ENCODE results near the gene RAD51B. TPM values are rescaled to one million over a fixed set of nuclear protein-coding genes. Genes with fewer than 3 reads are reported as not detected.
"Not testable (repeated sequence)": the region's sequence is repeated elsewhere in the genome, so short reads cannot be mapped to it uniquely, and the experiment has no call there.

RAD51B gene
- total RNA-seq, 1 experiment from 2014 or later, result 13.3 TPM

- Histone ChIP-seq H3K27ac (no peak overlapping the region), H3K4me3 (no peak overlapping the region), H3K36me3 (no peaks in the 10 kb centered on the region), H3K9me3 (replicated peaks) (peaks cover 2% of the 10 kb centered on the region; the same call in 1 of the 2 replicates), H3K27me3 (no peaks in the 10 kb centered on the region), H3K4me1 (no peaks in the 10 kb centered on the region; the same call in 1 of the 2 replicates)
- DNase-seq, result no peak
Observed at GRCh38 chr14:67963960-67964812, 144.6 kb downstream of the RAD51B start.

DNA sequence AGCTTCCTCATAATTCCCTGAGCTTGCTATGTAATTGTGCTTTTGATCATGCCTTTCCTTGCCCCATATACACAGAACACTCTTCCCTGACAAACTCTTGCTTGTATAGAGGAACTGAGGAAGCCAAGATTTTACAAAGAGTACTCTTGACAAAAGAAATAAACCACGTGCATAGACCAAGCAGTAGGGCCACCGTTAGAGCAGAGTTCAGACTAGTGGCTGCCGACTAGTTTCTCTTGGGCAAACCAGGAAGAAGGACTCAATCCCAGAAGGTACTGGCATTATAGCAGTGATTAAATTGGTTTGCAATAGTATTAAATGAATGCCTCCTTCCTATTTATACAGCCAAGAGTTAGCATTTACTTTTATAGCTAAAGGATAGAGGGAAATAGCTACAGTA is 146.1 kb downstream of the RAD51B start:
- Histone ChIP-seq H3K9me3 (replicated peaks) (peaks cover 4% of the 10 kb centered on the region; the same call in 1 of the 2 replicates), H3K27ac (no peak overlapping the region), H3K4me3 (no peak overlapping the region), H3K27me3 (no peaks in the 10 kb centered on the region), H3K4me1 (no peaks in the 10 kb centered on the region; the same call in 1 of the 2 replicates), H3K36me3 (no peaks in the 10 kb centered on the region)
- DNase-seq, result no peak

- Histone ChIP-seq H3K27ac (no peak overlapping the region), H3K27me3 (no peaks in the 10 kb centered on the region), H3K36me3 (no peaks in the 10 kb centered on the region), H3K4me1 (peaks cover 12% of the 10 kb centered on the region), H3K4me3 (no peak overlapping the region), H3K9me3 (replicated peaks) (peaks cover 4% of the 10 kb centered on the region; the same call in 1 of the 2 replicates)
- DNase-seq, result no peak
Observed at GRCh38 chr14:67967206-67967605, 147.6 kb downstream of the RAD51B start.

DNA sequence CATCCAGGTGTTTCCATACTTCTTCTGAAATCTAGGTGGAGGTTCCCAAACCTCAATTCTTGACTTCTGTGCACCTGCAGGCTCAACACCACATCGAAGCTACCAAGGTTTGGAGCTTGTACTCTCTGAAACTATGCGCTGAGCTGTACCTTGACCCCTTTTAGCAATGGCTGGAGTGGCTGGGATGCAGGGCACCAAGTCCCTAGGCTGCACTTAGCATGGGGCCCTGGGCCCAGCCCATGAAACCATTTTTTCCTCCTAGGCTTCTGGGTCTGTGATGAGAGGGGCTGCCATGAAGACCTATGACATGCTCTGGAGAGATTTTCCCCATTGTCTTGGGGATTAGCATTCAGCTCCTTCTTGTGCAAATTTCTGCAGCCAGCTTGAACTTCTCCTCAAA is 148.4 kb downstream of the RAD51B start:
- H3K4me1 ChIP-seq, result peaks cover 20% of the 10 kb centered on the region
- H3K9me3 ChIP-seq (replicated peaks), result not testable (repeated sequence)

GRCh38 chr14:67970923-67971322 is 151.3 kb downstream of the RAD51B start:
- H3K4me1 ChIP-seq, result peaks cover 42% of the 10 kb centered on the region
- H3K36me3 ChIP-seq, result no peaks in the 10 kb centered on the region
- DNase-seq, result no peak
- no peak overlapping the region for H3K27ac ChIP-seq
- 0 out of 2 replicates have a peak, but pooled peaks cover 4% of the 10 kb centered on the region for H3K9me3 ChIP-seq (replicated peaks)
- no peaks in the 10 kb centered on the region for H3K27me3 ChIP-seq
- no peak overlapping the region for H3K4me3 ChIP-seq

More for the DNA sequence above, 148.4 kb downstream of the RAD51B start:
- not testable (repeated sequence) for DNase-seq, H3K27me3 ChIP-seq, H3K36me3 ChIP-seq, H3K27ac ChIP-seq, H3K4me3 ChIP-seq

GRCh38 chr14:67971627-67972625 is 152.3 kb downstream of the RAD51B start:
- H3K36me3 ChIP-seq, result no peaks in the 10 kb centered on the region
- peaks cover 42% of the 10 kb centered on the region for H3K4me1 ChIP-seq
- no peak overlapping the region for H3K4me3 ChIP-seq
- H3K9me3 ChIP-seq (replicated peaks), result 0 out of 2 replicates have a peak, but pooled peaks cover 4% of the 10 kb centered on the region
- peak in 1 of 2 experiments; percentile 32 for DNase-seq
- H3K27me3 ChIP-seq, result no peaks in the 10 kb centered on the region
- no peak overlapping the region for H3K27ac ChIP-seq

GRCh38 chr14:67973436-67973835 is 153.9 kb downstream of the RAD51B start:
- H3K27me3 ChIP-seq, result no peaks in the 10 kb centered on the region
- H3K9me3 ChIP-seq (replicated peaks), result 0 out of 2 replicates have a peak, but pooled peaks cover 4% of the 10 kb centered on the region
- H3K4me3 ChIP-seq, result no peak overlapping the region
- DNase-seq, result peak; percentile 15 to 69
- no peaks in the 10 kb centered on the region for H3K36me3 ChIP-seq
- peaks cover 42% of the 10 kb centered on the region for H3K4me1 ChIP-seq
- H3K27ac ChIP-seq, result peak overlapping the region; percentile 20; the same call in 1 of the 2 replicates

- Histone ChIP-seq H3K4me3 (no peak overlapping the region), H3K9me3 (replicated peaks) (no peaks in the 10 kb centered on the region; the same call in 1 of the 2 replicates), H3K36me3 (no peaks in the 10 kb centered on the region), H3K27me3 (no peaks in the 10 kb centered on the region), H3K27ac (no peak overlapping the region), H3K4me1 (peaks cover 42% of the 10 kb centered on the region)
- DNase-seq, result no peak
Observed at GRCh38 chr14:67975470-67975869, 155.9 kb downstream of the RAD51B start.

DNA sequence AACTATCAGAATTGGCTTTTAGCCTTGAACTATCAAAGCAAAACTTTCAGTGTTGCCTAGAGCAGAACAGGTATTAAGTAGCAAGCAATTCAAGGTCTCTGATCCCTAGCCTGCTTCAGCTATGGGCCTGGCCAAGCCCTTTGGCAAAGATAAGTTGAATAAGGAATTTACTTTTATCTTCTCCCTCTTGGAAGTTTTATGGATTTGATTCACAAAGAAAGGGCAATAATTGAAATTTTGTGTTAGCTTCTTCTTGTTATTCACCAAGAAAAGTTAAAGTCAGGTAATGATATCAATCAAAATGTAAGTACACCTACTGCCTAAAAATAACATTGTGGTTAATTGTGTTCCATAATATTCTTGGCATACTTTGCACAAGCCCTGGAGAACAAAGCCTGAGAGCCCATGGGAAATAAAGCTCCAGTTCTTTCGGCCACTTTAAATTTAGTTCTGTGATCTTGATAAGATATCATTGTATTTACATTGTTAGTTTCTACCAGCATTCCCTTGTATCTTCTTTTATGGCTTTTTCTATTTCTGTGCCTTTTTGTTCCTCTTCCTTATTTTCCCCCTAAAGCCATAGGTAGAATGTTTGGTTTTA is 158.0 kb downstream of the RAD51B start:
- Histone ChIP-seq H3K27ac (no peak overlapping the region), H3K4me1 (peaks cover 29% of the 10 kb centered on the region), H3K27me3 (no peaks in the 10 kb centered on the region), H3K4me3 (no peak overlapping the region), H3K36me3 (no peaks in the 10 kb centered on the region), H3K9me3 (replicated peaks) (no peaks in the 10 kb centered on the region; the same call in 1 of the 2 replicates)
- no peak for DNase-seq

DNA sequence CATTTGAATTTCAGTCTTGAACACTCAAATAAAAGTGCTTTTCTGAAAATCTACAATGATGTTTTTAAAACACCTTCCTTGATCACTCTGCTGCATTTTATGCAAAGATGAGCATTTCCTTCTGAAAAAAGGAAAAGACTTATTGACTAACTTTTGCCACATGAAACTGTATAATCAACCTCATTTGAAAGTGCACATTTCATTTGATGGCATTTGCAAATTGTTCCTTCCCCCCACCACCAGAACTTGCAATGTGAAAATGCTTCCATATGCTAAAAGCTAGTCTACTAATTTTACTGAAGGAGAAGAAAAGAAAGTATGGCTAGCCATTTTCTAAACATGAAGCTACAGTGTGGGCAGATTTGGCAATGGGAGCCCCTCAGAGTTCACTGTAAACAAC is 159.2 kb downstream of the RAD51B start:
- Histone ChIP-seq H3K4me3 (no peak overlapping the region), H3K9me3 (replicated peaks) (no peaks in the 10 kb centered on the region; the same call in 1 of the 2 replicates), H3K27ac (no peak overlapping the region), H3K27me3 (no peaks in the 10 kb centered on the region), H3K36me3 (no peaks in the 10 kb centered on the region), H3K4me1 (peaks cover 27% of the 10 kb centered on the region)
- DNase-seq, result no peak

GRCh38 chr14:67982711-67983608 is 163.4 kb downstream of the RAD51B start:
- DNase-seq, result peak in 1 of 2 experiments; percentile 27
- peaks cover 19% of the 10 kb centered on the region for H3K4me1 ChIP-seq
- H3K36me3 ChIP-seq, result no peaks in the 10 kb centered on the region
- no peak overlapping the region for H3K27ac ChIP-seq
- H3K27me3 ChIP-seq, result no peaks in the 10 kb centered on the region
- H3K4me3 ChIP-seq, result no peak overlapping the region
- H3K9me3 ChIP-seq (replicated peaks), result no peaks in the 10 kb centered on the region; the same call in 1 of the 2 replicates

DNA sequence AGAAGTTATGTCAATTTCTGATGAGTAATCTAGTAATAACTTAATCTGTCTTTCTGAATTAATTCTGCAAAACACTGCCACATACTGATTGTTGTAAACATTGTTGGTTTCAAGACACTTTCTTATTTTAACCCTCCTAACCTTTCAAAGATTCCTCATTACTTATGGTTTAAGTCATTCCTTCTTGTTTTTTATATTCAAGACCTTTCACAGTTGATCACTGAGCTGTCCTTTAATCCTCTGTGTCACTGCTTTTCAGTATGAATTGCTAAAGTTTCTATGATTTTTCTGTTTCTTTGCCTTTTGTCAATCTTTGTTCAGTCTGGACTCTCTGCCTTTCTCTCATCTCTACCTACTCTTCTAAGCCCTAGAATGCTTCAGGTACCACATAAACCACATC is 164.7 kb downstream of the RAD51B start:
- no peak for DNase-seq
- H3K4me1 ChIP-seq, result peaks cover 21% of the 10 kb centered on the region

GRCh38 chr14:67986131-67986841 is 166.7 kb downstream of the RAD51B start:
- Histone ChIP-seq H3K27ac (no peak overlapping the region), H3K4me3 (no peak overlapping the region), H3K4me1 (peaks cover 21% of the 10 kb centered on the region), H3K9me3 (replicated peaks) (no peaks in the 10 kb centered on the region), H3K27me3 (no peaks in the 10 kb centered on the region), H3K36me3 (no peaks in the 10 kb centered on the region)
- DNase-seq, result no peak

More for the DNA sequence above, 164.7 kb downstream of the RAD51B start:
- H3K36me3 ChIP-seq, result no peaks in the 10 kb centered on the region
- H3K4me3 ChIP-seq, result no peak overlapping the region
- no peaks in the 10 kb centered on the region; the same call in 1 of the 2 replicates for H3K9me3 ChIP-seq (replicated peaks)
- no peaks in the 10 kb centered on the region for H3K27me3 ChIP-seq
- H3K27ac ChIP-seq, result no peak overlapping the region

Measured in SJCRH30 (cell line).